GM18502 (cell line): Measurements from ENCODE around the gene PAX4.

ENCODE experiments used
- ATAC-seq: cut with Tn5 transposase; IDR thresholded peaks from one replicate; pipeline ENCODE4 v1.9.1; 2021; ENCODE audit warnings: mild to moderate bottlenecking; ENCODE audit not compliant: unreplicated experiment, poor library complexity

PAX4 gene

DNA sequence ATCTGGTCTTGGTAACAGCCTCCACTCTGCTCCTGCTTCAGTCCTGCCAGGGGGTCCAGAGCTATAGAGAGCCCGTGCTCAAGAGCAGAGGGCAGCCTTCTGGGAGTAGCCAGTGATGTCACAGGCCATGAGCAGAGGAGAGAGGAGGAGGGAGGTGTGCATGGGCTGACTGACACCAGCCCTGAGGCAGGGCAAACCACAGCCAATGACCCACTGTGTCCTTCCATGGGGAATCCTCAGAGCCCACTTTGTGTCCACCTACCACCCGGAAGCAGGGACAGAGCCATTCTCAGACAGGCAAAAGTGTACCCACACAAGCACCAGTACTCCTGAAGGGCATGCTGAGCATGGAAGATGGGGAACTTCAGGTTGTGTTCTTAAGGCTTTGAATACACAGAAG lies at the start of gene PAX4:
PAX4 (minus strand) TSS at position 101 of the 400 bp plus-strand sequence. CDS start 2,214 bp downstream, outside the sequence.
- no peak for ATAC-seq

GRCh38 chr7:127667017-127667670 lies 49.2 kb upstream of the PAX4 start:
- ATAC-seq = peak; percentile 49

- no peak for ATAC-seq
Observed at GRCh38 chr7:127666602-127667001, 48.7 kb upstream of the PAX4 start.

DNA sequence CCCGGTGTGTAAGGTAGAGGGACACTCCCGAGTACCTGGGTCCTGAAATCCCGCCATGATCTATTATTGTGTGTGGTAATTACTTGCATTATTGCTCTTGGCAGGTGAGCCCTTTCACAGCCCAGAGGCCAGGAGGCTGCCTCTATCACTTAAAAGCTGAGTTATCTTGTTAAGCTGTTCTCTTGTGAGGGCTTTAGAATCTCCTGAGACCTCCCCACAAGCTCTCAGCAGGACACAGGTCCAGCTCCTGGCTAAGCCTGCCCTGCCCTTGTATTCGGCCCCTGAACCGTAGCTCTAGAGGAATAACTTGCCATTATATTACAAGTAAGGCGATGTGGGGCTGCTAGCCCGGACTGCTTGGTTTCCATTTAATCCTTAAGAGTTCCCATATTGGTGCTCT lies 48.0 kb upstream of the PAX4 start:
- ATAC-seq = no peak

DNA sequence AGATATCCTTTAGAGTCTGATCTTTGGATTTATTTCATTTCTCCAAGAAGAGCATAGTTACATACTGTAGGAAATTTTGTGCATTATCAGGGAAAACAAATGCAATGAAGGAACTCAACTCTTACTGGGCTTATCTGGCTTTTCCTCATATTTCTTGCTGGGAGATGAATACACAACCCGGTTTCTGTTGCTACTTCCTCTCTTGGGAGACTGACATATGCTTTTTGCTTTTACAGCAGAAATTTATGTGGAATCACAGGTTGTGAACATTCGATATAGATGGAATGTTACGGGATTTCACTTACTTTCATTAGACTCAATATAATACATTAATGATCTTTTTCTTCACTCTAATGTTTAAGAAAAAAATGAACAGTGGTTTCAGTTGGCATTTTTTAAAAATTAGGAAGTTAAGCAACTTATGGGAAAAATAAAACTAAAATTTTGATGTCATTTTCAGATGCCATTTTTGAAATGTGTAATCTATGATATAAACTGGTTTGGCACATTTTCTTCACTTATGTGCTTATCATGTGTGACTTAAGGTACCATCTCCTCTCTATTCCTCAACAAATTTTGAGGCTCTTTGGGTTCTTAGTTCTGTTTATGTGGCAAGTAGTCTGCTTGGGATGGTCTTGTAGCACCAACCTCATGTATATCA lies 41.2 kb upstream of the PAX4 start:
- no peak for ATAC-seq

- no peak for ATAC-seq
Observed at GRCh38 chr7:127657500-127657899, 39.6 kb upstream of the PAX4 start.

DNA sequence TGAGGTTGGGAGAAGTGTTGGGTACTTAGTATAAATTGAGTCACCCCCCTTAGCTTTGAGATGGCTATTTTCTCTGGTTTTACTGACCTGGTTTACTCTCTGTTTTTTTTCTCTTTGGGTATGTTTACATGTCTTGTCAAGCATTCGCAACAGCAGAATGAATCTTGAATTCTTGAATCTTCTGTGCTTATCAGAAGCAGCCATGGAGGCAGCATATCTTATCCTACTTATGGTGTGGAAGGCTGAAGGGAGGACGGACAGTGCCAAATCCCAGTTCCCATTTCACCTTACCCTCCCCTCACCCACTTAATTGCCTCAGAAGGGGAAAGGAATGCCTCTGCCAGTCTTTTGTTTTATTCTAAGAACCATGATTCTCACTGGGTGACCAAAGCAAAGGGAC lies 37.8 kb upstream of the PAX4 start:
- no peak for ATAC-seq

GRCh38 chr7:127654404-127655394 lies 36.8 kb upstream of the PAX4 start:
- ATAC-seq = no peak

DNA sequence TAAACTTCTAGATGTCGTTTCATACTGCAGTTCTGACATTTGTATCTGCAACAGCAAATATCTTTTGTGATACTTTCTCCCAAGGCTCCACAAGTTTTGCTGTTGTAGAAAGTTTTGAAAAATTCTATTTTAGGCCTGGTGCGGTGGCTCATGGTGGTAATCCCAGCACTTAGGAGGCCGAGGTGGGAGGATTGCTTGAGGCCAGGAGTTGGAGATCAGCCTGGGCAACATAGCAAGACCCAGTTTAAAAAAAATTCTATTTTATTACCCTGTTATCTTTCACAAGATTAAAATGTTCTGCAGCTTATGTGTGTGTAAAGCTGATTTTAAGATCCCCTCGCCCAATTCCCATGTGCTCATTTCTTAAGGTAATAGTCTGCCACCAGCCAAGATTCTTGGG lies 35.5 kb upstream of the PAX4 start:
- ATAC-seq = no peak

- peak; percentile 16 for ATAC-seq
Observed at GRCh38 chr7:127652333-127653248, 34.6 kb upstream of the PAX4 start.

- ATAC-seq = peak; percentile 93
Observed at GRCh38 chr7:127651556-127652332, 33.8 kb upstream of the PAX4 start, which contains the start of gene SND1. TSS of gene SND1 (plus strand) at chr7:127652194. CDS start at chr7:127652374, 180 bp downstream.

DNA sequence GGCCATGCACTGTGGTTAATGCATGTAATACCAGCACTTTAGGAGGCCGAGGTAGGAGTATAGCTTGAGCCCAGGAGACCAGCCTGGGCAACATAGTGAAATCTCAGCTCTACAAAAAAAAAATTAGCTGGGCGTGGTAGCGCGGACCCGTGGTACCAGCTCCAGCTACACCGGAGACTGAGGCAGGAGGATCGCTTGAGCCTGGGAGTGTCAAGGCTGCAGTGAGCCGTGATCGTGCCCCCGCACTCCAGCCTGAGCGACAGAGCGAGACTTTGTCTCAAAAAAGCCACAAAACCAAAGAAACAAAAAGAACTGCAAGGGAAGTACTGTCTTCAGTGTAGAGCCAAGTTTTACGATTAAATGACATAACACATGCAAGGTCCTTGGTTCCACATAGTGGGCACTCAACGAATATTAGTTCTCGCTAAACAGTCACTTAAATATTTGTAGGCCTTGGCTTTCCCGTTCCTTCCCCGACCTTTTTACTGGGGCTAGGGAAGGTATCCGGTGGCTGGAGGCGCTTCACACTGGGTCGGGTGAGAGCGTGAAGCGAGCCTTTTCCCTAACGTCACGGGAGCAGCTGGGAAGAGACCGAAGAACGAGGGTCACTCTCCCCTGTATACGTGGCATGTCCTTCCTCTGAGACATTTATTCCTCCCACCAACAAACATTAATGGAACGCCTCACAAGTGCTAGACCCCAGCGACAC lies 33.1 kb upstream of the PAX4 start:
- ATAC-seq = no peak

- ATAC-seq = no peak
Observed at GRCh38 chr7:127648986-127649385, 31.0 kb upstream of the PAX4 start.

DNA sequence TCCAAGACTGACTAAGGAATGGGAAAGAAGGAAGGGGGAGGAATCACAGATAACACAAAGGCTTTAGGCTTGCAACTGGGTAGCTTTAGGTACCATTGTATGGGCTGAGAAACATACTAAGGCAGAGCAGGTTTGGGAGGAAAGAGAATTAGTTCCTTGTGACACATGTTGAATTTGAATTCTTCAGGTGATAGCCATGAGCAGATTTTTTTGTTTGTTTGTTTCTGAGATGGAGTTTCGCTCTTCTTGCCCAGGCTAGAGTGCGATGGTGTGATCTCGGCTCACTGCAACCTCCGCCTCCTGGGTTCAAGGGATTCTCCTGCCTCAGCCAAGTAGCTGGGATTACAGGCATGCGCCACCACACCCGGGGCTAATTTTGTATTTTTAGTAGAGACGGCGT lies 29.7 kb upstream of the PAX4 start:
- no peak for ATAC-seq

- ATAC-seq = no peak
Observed at GRCh38 chr7:127644484-127644883, 26.5 kb upstream of the PAX4 start.

GRCh38 chr7:127638197-127638596 lies 20.3 kb upstream of the PAX4 start:
- ATAC-seq = no peak

GRCh38 chr7:127635659-127636285 lies 17.8 kb upstream of the PAX4 start:
- peak; percentile 58 for ATAC-seq
